SK-N-MC (cell line): ENCODE measurements around the gene VWA5B2.

Source experiments
- EZH2 ChIP-seq: fragments of 200-600 bp; sonication (generic); IDR thresholded peaks from one replicate; pipeline ENCODE4 v1.6.1; 2017; ENCODE audit warnings: antibody characterized with exemption
- FOXP2 ChIP-seq: optimal IDR thresholded peaks from 2 replicates; pipeline ENCODE3; 2011; ENCODE audit warnings: mild to moderate bottlenecking, moderate library complexity; ENCODE audit not compliant: insufficient read depth; ENCODE audit errors: extremely low read length, control extremely low read depth
- POLR2AphosphoS5 ChIP-seq: IDR thresholded peaks from 2 replicates; pipeline ENCODE4 v1.6.1; 2012; ENCODE audit warnings: mild to moderate bottlenecking, low read depth, low read length, borderline replicate concordance

DNA sequence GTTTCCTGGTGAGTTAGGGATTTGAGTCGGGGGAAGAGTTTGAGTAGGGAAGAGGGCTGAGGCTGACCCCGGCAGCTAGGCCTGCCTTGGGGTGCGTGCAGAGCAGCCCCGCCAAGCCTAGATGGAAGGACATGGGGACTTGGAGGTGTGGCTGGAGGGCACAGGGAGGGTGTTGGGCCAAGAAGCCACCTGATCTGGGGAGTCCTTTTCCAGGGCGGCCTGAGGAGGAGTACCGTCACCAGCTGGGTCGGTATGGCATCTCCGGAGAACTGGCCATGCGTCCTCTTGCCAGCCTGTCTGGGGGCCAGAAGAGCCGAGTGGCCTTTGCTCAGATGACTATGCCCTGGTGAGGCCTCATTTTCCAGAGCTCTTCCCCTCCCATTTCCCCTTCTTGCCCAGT is 36.5 kb upstream of the VWA5B2 start:
- no peak for TF ChIP-seq POLR2AphosphoS5
- TF ChIP-seq EZH2, result no peak
- TF ChIP-seq FOXP2, result no peak
